EL (cell line): Measurements from ENCODE around the gene ARNT2.
A peak's percentile ranks its signal among the peaks of the same experiment; 100 is the strongest.

ENCODE experiments used
- DNase-seq: peaks from one replicate; pipeline ENCODE4 v3.0.0-alpha.2; 2016

ARNT2 gene

GRCh38 chr15:80414546-80415357, 10.6 kb downstream of the ARNT2 start:
- no peak for DNase-seq

GRCh38 chr15:80415358-80415670, 11.1 kb downstream of the ARNT2 start:
- DNase-seq: no peak

- no peak for DNase-seq
Measured at GRCh38 chr15:80416702-80417101, 12.5 kb downstream of the ARNT2 start.

- peak; percentile 58 for DNase-seq
Measured at GRCh38 chr15:80418892-80419537, 14.8 kb downstream of the ARNT2 start.

- peak; percentile 28 for DNase-seq
Measured at GRCh38 chr15:80419546-80419945, 15.4 kb downstream of the ARNT2 start.

GRCh38 chr15:80420658-80421057, 16.5 kb downstream of the ARNT2 start:
- no peak for DNase-seq

- peak; percentile 28 for DNase-seq
Measured at GRCh38 chr15:80423215-80423614, 19.0 kb downstream of the ARNT2 start.

GRCh38 chr15:80424381-80424780, 20.2 kb downstream of the ARNT2 start:
- DNase-seq: peak; percentile 8

GRCh38 chr15:80426316-80426715, 22.1 kb downstream of the ARNT2 start:
- DNase-seq: no peak

- DNase-seq: no peak
Measured at GRCh38 chr15:80429964-80430363, 25.8 kb downstream of the ARNT2 start.

GRCh38 chr15:80431635-80432344, 27.6 kb downstream of the ARNT2 start:
- DNase-seq: no peak

- DNase-seq: no peak
Measured at GRCh38 chr15:80432345-80432702, 28.1 kb downstream of the ARNT2 start.

GRCh38 chr15:80433836-80434235, 29.7 kb downstream of the ARNT2 start:
- DNase-seq: no peak

GRCh38 chr15:80434926-80435720, 30.9 kb downstream of the ARNT2 start:
- DNase-seq: no peak

GRCh38 chr15:80436511-80437307, 32.5 kb downstream of the ARNT2 start:
- peak; percentile 64 for DNase-seq

GRCh38 chr15:80437334-80437891, 33.2 kb downstream of the ARNT2 start:
- no peak for DNase-seq

GRCh38 chr15:80439140-80439539, 35.0 kb downstream of the ARNT2 start:
- DNase-seq: no peak

GRCh38 chr15:80440024-80440423, 35.8 kb downstream of the ARNT2 start:
- DNase-seq: no peak

- no peak for DNase-seq
Measured at GRCh38 chr15:80441041-80441440, 36.9 kb downstream of the ARNT2 start.

GRCh38 chr15:80441714-80442113, 37.5 kb downstream of the ARNT2 start:
- DNase-seq: no peak

GRCh38 chr15:80442728-80443403, 38.7 kb downstream of the ARNT2 start:
- DNase-seq: no peak
